Subcutaneous adipose tissue (tissue), 4 donors: ENCODE results near the gene CAGE1. TPM values are rescaled to one million over a fixed set of nuclear protein-coding genes. Genes with fewer than 3 reads are reported as not detected.

Experiments
- total RNA-seq, 4 donors: library from RNA; depleted of rRNA; stranded (reverse); fragments of >200 nt; gene quantifications; one replicate each; pipeline ENCODE4 v1.1.0, GENCODE V29; 2016
- TF ChIP-seq, protein P1 (sequence below): fragments of 450-650 bp; IDR thresholded peaks from one replicate; pipeline ENCODE4 v1.5.1; 2016; ENCODE audit warnings: low read depth, mild to moderate bottlenecking, control low read depth, antibody characterized with exemption, moderate library complexity

Gene CAGE1
- total RNA-seq, 4 donors from 2014 or later: not detected

DNA sequence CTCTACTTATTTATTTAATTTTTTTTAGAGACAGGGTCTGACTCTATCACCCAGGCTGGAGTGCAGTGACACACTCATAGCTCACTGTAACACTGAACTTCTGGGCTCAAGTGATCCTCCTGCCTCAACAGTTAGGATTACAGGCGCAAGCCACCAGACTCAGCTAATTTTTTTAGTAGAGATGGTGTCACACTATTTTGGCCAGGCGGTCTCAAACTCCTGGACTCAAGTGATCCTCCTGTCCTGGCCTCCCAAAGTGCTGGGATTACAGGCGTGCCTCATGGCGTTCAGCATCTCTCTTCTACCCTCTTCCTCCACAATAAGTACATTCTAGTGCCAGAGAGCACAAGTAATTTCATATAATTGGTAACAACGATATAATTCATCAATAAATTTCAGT lies 82.0 kb downstream of the CAGE1 start:
- TF ChIP-seq, protein P1, sequence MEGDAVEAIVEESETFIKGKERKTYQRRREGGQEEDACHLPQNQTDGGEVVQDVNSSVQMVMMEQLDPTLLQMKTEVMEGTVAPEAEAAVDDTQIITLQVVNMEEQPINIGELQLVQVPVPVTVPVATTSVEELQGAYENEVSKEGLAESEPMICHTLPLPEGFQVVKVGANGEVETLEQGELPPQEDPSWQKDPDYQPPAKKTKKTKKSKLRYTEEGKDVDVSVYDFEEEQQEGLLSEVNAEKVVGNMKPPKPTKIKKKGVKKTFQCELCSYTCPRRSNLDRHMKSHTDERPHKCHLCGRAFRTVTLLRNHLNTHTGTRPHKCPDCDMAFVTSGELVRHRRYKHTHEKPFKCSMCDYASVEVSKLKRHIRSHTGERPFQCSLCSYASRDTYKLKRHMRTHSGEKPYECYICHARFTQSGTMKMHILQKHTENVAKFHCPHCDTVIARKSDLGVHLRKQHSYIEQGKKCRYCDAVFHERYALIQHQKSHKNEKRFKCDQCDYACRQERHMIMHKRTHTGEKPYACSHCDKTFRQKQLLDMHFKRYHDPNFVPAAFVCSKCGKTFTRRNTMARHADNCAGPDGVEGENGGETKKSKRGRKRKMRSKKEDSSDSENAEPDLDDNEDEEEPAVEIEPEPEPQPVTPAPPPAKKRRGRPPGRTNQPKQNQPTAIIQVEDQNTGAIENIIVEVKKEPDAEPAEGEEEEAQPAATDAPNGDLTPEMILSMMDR: no peak

DNA sequence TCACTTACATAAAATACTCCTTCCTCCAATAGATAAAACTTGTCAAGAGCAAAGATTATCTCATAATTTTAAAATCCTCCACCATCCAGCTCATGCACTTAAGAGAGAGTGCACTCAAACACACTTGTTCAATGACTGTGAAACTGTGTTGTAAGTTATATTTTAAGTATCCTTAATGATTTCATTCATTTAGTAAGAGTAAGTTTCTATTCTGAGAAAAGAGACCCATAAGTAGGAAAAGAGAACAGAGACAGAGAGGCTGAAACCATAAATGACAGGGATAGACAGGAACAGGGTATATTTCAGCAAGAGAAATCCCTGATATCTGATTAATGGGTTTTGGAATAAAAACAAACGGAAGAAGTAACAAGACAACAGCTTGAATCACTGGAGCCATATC lies 84.7 kb downstream of the CAGE1 start:
- TF ChIP-seq, protein P1: no peak

DNA sequence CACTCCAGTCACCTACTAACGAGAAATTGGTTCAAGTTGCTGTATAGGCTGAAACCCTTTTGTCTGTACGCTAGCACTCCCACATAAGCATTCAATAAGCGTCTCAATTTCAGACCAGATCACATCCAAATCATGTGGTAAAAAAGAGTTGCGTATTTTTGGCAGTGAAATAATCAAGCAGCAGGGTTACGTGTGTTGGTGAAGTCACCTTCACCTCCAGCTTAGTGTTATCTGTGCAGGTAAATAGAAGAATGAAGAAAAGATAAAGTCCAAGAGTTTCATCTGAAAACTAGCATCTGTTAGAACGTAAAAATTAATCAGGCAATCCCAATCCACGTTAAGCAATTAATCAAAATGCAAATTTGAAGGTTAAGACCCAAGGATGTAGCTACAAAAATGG lies 87.8 kb downstream of the CAGE1 start:
- TF ChIP-seq, protein P1: no peak

DNA sequence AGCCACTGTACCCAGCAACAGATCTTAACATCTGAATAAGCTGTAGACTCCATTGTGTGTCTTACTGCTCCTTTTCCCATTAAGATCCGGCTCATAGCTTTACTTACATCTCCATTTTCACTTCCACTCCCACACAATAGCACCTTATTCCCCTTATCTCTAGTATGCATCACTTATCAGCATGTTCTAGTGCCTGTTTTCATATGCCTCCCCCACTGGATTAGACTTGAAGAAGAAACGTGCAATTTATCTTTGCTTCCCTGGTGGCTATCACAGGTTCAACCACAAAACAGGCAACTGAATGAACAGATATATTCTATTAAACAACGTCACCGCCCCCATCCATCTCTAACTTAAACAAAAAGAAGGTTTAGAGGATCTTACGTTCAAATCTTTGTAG lies 88.6 kb downstream of the CAGE1 start:
- TF ChIP-seq, protein P1: no peak

- TF ChIP-seq, protein P1: no peak
Measured at GRCh38 chr6:7298113-7298512, 91.4 kb downstream of the CAGE1 start.

DNA sequence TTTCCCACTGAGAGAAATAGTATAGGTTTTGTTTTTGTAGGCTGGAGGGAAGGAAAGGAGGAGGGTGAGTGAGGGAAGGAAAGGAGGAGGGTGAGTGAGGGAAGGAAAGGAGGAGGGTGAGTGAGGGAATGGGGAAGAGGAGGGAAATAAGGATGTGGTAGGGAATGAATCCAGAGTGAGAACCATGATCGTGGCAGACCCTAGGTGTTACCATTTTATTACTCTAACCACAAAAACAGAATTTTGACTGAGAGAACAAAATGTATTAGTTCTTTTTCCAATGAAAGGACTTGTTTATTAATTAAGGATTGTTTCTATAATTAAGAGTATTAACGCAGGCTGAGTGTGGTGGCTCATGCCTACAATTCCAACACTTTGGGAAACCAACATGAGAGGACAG lies 92.9 kb downstream of the CAGE1 start:
- TF ChIP-seq, protein P1: no peak

DNA sequence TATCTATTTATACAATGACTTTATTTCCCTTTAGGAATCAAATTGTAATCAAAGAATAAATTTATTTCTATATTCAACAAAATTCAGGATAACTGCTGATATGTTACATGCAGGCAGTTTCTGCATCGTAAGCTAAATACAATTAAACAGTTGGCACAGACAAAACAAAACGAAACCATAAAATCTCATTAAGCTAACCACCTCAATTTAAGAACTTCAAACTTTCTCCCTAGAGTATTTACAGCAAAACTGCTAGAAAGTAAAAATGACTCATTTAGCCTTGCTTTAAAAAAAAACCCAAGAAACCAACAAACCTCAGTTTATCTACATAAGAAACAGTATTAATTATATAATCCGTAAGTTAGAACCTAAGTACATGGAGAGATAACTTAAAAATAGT lies 93.6 kb downstream of the CAGE1 start:
- TF ChIP-seq, protein P1: no peak
